NCI-H1694 treated with DMSO at 0.1 percent for 48 hours (cell line): Measurements from ENCODE around the gene UQCC5.

Experiments
- DNase-seq: peaks from one replicate; lab custom pipeline; 2025; lab: John Stamatoyannopoulos, UW

Gene UQCC5

GRCh38 chr3:52534281-52535183, 1.9 kb upstream of the UQCC5 start:
- DNase-seq, result peak; percentile 11

DNA sequence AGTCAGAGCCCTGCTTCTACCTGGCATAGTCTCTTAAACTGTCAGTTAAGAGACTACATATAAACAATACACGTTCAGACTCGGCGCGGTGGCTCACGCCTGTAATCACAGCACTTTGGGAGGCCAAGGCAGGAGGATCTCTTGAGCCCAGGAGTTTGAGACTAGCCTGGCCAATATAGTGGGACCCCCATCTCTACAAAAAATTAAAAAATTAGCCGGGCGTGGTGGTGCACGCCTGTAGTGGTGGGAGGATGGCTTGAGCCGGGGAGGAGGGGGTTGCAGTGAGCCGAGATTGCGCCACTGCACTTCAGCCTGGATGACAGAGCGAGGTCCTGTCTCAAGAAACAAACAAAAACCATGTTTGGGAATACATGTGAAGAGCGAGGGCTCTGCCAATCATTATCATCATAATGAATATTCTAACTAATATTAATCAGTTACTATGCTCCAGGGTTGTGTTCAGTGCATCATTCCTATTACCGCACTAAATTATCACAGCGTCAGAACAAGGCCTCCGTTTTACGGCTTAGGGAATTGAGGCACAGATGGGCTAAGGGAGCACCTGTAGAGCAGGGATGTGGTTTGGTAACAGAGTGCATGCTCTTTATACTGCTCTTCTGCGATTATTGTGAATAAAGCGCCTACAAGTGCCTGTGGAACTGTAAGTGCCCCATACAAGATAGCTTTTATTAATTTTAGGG, 844 bp upstream of the UQCC5 start:
- DNase-seq, result no peak

- DNase-seq, result no peak
Measured at GRCh38 chr3:52536112-52536368, 365 bp upstream of the UQCC5 start.

GRCh38 chr3:52537165-52537620, 788 bp downstream of the UQCC5 start:
- DNase-seq, result no peak

DNA sequence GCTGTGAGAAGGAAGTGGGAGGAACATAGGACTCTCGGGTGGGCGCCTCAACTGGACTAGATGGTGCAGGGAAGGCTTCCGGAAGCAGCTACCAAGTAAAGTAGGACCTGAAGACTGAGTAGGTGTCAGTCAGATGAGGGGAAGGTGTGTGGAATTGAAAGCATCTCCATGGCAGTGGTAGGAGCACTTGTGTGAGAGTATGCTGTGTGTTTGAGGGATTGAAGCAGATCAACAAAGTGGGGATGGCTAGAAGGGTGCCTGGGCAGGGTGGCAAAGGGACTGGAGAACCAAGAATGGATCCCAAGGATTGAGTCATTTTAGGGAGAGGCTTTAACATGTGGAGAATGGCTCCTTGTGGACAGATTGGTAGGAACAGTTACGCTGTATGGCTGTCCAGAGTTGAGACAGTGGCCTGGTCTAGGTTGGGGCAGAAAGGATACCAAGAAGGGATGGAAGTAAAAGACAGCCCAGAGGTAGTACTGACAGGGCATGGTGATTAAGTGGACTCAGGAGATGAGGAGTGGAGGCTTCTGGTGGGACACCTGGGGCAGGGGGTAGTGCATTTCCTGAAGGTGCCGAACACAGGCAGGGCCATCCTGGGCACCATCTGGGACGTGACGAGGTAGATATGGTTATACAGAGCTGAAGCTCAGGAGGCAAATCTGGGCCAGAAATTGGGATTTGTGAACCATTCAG, 1.5 kb downstream of the UQCC5 start:
- DNase-seq, result no peak

GRCh38 chr3:52539010-52539653, 2.7 kb downstream of the UQCC5 start:
- DNase-seq, result no peak

DNA sequence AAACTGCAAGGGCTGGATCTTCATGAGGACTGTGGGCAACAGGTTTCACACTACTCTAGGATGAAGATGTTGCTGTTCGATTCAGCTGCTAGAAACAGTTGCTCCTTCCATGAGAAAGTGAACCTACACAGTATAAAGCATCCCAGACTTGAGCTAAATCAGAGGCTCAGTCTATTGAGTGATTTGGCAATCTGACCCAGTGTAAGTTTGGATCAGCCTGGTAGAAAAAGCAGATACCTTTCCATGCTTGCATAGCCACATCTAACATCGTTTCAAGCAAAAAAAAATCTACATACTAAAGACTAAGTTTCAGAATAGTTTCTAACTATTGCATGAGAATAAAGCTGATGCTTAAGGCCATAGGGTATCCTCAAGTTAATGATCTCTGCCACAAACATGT, 4.6 kb downstream of the UQCC5 start:
- DNase-seq, result no peak

- no peak for DNase-seq
Measured at GRCh38 chr3:52544937-52545336, 8.5 kb downstream of the UQCC5 start.

GRCh38 chr3:52546111-52546901, 9.9 kb downstream of the UQCC5 start:
- DNase-seq, result no peak

DNA sequence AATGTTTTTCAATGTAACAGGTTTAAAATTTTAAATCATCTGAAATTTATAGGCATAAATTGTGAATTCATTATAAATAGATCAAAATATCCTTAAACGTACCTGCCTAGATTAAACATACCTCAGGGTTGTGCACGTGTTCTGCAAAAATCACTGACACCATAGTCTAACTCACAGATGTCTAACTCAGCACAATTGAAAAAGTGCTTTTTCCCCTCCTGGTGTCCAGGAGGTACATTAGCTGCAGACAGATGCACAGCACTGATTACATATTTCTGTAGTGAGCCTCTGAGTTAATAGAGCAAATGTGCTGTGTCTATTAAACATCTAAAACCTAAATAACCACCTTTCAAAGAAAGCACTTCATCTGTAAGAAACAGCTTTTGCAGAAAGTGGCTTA, 10.7 kb downstream of the UQCC5 start:
- no peak for DNase-seq

DNA sequence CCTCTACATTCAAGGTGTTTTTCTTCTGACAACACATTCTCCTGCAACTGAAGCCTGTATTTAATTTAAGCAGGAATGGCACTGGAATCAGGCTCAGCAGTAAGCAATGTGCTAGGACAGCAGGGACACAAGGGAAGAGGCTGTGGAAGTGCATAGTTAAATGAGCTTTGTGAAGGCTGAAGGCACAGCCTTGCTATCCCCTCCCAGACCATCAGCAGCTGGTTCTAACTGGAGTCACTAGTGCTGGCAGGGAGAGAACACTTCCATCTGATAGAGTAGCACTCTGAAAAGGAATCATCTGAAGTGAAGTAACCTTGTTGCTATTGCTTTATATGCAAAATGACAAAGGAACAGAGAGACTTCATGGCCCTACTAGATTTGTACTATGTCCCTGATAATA, 14.7 kb downstream of the UQCC5 start:
- no peak for DNase-seq

- no peak for DNase-seq
Measured at GRCh38 chr3:52552089-52552488, 15.7 kb downstream of the UQCC5 start.

GRCh38 chr3:52554026-52554755, 17.8 kb downstream of the UQCC5 start:
- DNase-seq, result no peak

GRCh38 chr3:52555056-52555455, 18.7 kb downstream of the UQCC5 start:
- DNase-seq, result no peak

DNA sequence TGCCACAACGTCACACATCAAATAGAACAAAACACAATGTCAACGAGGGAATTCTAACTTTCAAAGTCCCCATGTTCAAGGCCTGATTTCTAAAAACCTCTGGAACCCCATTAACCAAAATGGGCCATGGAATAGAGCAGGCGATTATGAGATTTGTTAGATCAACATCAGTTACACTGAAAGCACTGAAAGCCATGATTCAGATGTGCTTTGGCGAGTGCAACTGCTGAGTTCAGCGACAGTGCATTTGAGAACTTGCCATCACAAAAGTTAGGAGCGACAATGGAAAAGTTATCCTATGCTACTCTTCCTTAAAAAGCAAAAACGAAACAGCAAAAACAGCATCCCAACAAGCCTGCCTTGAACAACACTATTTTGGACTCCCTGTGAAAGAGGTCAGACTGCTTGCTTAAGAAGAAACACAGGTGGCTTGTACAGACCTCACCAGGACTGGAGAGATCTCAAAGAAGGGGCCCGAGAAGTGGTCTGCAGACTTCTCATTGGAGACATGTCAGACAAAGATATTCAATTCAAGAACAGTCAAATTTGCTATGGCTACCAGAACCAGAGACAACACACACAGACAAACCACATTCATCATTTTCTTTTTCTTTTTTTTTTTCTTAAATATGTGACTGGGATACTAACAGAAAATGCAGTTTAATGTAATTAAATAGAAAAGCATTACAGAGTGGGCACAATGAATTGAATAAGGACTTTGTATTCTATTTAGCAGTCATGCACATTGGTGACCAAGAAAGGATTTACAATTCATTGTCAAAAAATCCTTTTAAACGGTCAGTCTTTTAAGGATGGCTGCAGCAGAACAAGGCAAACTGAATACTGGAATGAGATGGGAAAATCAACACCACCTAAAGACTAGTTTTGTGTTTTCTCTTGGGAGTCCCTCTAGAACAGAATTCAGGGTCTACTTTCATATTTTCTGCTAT, 20.9 kb downstream of the UQCC5 start:
- DNase-seq, result no peak

DNA sequence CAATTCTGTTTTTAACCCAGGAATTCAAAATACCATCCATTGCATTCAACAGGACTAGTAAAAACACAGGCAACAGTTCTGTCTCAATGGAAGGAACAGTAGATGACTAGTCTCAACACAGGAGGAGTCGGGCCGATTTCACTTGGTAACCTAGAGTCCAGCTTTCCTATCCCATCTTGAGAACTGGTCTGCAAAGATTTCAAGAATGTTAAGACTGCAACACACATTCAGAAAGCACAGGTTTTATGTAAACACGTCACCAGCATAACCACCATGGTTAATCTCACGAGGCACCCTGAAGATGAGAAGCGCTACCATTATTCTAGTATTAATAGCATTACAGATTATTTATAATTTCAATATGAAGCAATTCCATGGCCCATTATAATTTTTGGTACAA, 22.0 kb downstream of the UQCC5 start:
- no peak for DNase-seq

DNA sequence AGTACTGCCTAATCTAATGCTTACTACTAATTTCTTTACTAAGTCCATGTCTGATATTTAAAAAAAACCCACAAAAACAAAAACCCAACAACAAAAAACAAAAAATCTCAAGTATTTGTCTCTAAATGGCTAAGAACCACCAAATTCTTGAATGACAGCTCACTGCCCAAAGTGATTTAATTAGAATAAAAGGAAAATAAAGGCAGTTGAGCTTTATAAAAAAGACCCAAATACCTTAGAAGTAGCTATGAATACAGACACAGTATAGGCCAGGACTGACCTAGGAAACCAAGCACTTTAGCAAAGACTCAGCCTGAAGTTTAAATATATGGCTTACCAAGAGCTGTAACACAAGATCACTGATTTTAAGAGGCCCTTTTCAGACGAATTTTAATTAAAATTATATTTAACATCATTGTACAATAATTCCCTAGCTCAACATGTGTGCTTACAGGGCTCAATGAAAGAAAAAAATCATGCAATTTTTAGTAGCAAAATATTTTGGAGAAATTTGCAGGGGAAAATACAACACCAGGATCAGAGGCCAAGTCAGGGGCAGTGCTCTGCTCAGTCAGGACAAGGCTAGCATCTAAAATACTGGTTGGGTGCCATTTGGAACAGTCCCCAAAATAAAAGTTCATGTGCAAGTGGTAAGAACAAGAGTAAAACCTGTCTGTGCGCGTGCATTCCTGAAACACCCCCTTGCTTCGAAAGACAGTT, 24.8 kb downstream of the UQCC5 start:
- no peak for DNase-seq

- no peak for DNase-seq
Measured at GRCh38 chr3:52563984-52564383, 27.6 kb downstream of the UQCC5 start.

GRCh38 chr3:52568069-52568468, 31.7 kb downstream of the UQCC5 start:
- DNase-seq, result no peak
